Colonic mucosa (tissue), 4 donors: ENCODE results near the gene C10orf90. TPM values are rescaled to one million over a fixed set of nuclear protein-coding genes. Genes with fewer than 3 reads are reported as not detected.

Experiments
- DNase-seq: peaks from one replicate; pipeline ENCODE4 v3.0.0-alpha.2; 2020
- H3K27ac ChIP-seq: fragments of 200-600 bp; one replicate; pipeline ENCODE4 v1.8.0; 2021
- H3K27me3 ChIP-seq: fragments of 200-600 bp; one replicate; pipeline ENCODE4 v1.8.0; 2021
- H3K36me3 ChIP-seq: fragments of 200-600 bp; one replicate; pipeline ENCODE4 v1.8.0; 2021
- H3K4me1 ChIP-seq: fragments of 200-600 bp; one replicate; pipeline ENCODE4 v1.8.0; 2021; ENCODE audit warnings: mild to moderate bottlenecking
- H3K4me3 ChIP-seq: fragments of 200-600 bp; one replicate; pipeline ENCODE4 v1.8.0; 2021
- H3K9ac ChIP-seq, 2 donors: one replicate each; pipeline ENCODE4 v1.7.0; 2013; ENCODE audit warnings: control low read depth in 2 of 2, low read depth in 2 of 2, low read length in 2 of 2
- H3K9me3 ChIP-seq: fragments of 200-600 bp; one replicate; pipeline ENCODE4 v1.8.0; 2021
- intact Hi-C: fragments of 100-400 bp; cut with DNase I; formaldehyde crosslinking; loops from one replicate; pipeline ENCODE4 v1.14.1; 2022
- total RNA-seq, 2 donors: library from RNA; stranded (reverse); fragmentation: NEBNext Ultra II Directional in 1 of 2; extraction: Animal tissue kit (Norgen Biotek cat#: 25700) in 1 of 2; gene quantifications; one replicate each; pipeline ENCODE4 v1.2.1, GENCODE V29; 2021
- TF ChIP-seq, protein P1 (sequence below): fragments of 200-600 bp; IDR thresholded peaks from one replicate; pipeline ENCODE4 v1.8.0; 2022; ENCODE audit warnings: antibody characterized with exemption, mild to moderate bottlenecking
- donor health status: healthy.
- donor health status: DM: no; HTN: no; CAD: no.
- donor health status: DM: no; HTN: no; CAD: no.

The C10orf90 gene
- total RNA-seq, 2 donors from 2014 or later = not detected

DNA sequence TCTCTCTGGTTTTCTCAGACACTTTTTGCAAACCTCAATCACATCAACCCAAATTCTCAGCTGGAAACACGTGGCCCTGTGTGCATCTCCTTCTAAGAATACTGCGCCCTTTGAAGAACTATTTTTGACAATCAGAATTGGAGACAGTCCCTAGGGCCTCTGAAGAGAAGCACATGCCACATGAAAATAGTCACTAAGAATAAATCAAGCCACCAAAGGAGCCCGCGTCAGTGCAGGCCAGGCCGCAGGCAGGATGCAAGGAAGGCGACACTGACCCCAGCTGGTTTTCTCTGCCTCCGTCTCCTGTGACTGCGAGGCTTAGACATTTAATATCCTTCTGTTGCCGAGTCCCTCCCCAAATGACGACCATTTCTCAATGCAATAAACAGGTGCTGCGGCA lies 194.2 kb downstream of the C10orf90 start:
- H3K27ac ChIP-seq = no peak overlapping the region
- H3K9ac ChIP-seq = no peak overlapping the region
- TF ChIP-seq, protein P1, sequence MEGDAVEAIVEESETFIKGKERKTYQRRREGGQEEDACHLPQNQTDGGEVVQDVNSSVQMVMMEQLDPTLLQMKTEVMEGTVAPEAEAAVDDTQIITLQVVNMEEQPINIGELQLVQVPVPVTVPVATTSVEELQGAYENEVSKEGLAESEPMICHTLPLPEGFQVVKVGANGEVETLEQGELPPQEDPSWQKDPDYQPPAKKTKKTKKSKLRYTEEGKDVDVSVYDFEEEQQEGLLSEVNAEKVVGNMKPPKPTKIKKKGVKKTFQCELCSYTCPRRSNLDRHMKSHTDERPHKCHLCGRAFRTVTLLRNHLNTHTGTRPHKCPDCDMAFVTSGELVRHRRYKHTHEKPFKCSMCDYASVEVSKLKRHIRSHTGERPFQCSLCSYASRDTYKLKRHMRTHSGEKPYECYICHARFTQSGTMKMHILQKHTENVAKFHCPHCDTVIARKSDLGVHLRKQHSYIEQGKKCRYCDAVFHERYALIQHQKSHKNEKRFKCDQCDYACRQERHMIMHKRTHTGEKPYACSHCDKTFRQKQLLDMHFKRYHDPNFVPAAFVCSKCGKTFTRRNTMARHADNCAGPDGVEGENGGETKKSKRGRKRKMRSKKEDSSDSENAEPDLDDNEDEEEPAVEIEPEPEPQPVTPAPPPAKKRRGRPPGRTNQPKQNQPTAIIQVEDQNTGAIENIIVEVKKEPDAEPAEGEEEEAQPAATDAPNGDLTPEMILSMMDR = no peak
- no peaks in the 10 kb centered on the region for H3K4me1 ChIP-seq
- no peaks in the 10 kb centered on the region for H3K9me3 ChIP-seq
- H3K36me3 ChIP-seq = no peaks in the 10 kb centered on the region
- no peaks in the 10 kb centered on the region for H3K27me3 ChIP-seq
- no peak for DNase-seq
- no peak overlapping the region for H3K4me3 ChIP-seq
- intact Hi-C loops = no loop called here

DNA sequence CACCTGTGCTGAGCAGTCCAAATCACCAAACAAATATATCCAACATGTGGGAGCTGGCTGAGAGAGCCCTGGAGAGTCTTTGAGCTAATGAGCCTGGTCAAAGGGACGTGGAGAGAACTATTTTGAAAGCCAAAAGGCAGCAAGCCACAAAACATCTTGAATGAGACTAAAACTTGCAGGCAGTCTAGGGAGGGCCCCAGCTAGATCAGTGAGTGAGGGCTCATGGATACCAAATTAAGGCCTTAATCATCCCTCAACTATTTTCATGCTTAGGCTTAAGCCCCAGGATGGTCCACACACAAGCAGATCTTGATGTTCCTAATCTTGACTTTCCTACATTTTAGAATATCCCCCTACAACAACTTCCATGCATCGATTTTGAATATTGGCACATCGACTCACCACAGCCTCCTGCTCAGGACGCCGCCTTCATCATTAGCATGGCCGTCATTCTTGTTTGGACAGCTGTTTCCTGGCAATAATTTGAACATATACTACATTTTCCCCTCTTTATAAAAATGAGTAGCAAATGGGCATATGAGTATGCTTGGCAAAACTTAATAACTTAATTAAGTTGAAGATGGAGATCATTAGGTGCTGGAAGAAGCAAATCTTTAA lies 195.3 kb downstream of the C10orf90 start:
- H3K4me3 ChIP-seq = no peak overlapping the region
- intact Hi-C loops = no loop called here
- no peaks in the 10 kb centered on the region for H3K9me3 ChIP-seq
- no peaks in the 10 kb centered on the region for H3K4me1 ChIP-seq
- H3K9ac ChIP-seq = no peak overlapping the region
- H3K27me3 ChIP-seq = no peaks in the 10 kb centered on the region
- TF ChIP-seq, protein P1 = no peak
- no peaks in the 10 kb centered on the region for H3K36me3 ChIP-seq
- H3K27ac ChIP-seq = no peak overlapping the region
- no peak for DNase-seq

DNA sequence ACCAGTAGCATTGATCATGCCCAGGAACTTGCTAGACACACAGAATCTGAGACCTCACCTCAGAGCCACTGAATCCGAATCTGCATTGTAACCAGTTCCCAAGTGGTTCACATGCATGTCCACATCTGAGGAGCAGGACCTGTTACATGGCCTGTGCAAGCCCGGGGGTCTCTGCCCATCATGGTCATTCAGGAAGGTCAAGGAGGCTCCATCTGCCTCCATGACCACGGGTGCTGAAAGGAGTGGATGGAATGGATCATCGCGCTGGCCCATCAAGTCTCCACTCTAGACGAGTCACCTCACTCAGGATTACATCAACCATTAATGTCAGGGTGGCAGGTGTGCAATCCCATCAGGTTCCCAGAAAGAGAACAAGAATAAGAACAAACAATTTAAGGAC lies 196.5 kb downstream of the C10orf90 start:
- TF ChIP-seq, protein P1 = no peak
- no peak for DNase-seq
- Histone ChIP-seq H3K4me1 (no peaks in the 10 kb centered on the region), H3K27me3 (no peaks in the 10 kb centered on the region), H3K4me3 (no peak overlapping the region), H3K36me3 (no peaks in the 10 kb centered on the region), H3K9me3 (no peaks in the 10 kb centered on the region), H3K27ac (no peak overlapping the region), H3K9ac (no peak overlapping the region)
- intact Hi-C loops = no loop called here

DNA sequence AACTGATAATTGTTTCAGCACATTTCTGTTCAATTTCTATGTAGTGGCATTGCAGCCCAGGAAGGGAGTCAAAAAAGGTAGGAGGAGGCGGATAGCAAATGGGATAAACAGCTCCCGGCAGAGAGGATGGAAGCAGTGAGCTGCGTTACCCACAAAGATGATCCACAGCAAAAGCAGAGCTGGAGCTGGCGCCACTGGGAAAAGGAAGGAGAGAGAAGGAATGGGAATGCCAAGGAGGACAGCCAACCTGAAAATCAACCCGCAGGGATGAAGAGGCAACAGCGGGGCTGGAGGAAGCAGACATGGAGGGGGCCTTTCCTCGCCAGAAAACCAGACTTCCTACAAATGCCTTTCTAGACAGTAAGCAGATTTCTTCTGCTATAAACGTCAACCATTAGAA lies 199.5 kb downstream of the C10orf90 start:
- Histone ChIP-seq H3K4me3 (no peak overlapping the region), H3K36me3 (no peaks in the 10 kb centered on the region), H3K9me3 (no peaks in the 10 kb centered on the region), H3K9ac (no peak overlapping the region), H3K27me3 (no peaks in the 10 kb centered on the region), H3K27ac (no peak overlapping the region), H3K4me1 (no peaks in the 10 kb centered on the region)
- TF ChIP-seq, protein P1 = no peak
- no peak for DNase-seq
- intact Hi-C loops = no loop called here

DNA sequence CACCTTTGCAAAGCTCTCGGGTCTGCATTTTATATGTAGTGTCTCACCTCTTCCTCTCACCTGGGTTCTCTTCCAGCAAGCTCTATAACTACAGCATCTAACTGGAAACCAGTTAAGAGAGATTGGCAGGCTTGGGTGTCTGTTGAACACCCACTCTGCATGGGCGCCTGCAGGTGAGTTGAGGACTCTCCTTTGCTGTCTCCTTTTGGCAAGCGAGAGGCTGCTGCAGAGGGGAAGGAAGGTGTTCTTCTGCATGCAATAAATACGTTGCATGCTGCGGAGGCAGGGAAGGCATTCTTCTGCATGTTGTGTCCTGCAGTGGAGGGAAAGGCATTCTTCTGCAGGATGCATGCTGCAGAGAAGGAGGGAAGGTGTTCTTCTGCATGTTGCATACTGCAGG lies 200.8 kb downstream of the C10orf90 start:
- Histone ChIP-seq H3K27me3 (no peaks in the 10 kb centered on the region), H3K9me3 (no peaks in the 10 kb centered on the region)
- TF ChIP-seq, protein P1 = no peak

More for the DNA sequence above, 200.8 kb downstream of the C10orf90 start:
- H3K27ac ChIP-seq = no peak overlapping the region
- H3K4me1 ChIP-seq = no peaks in the 10 kb centered on the region
- H3K4me3 ChIP-seq = no peak overlapping the region
- no peak for DNase-seq
- H3K9ac ChIP-seq = no peak overlapping the region
- intact Hi-C loops = no loop called here
- H3K36me3 ChIP-seq = no peaks in the 10 kb centered on the region
